Spleen (tissue), 7 donors: ENCODE measurements around the gene PLCB3.

ENCODE experiments used
- POLR2A ChIP-seq, 3 donors: fragments of 450-650 bp; IDR thresholded peaks; one replicate each; pipeline ENCODE4 v1.5.1; 2017; ENCODE audit warnings: antibody characterized with exemption in 3 of 3, mild to moderate bottlenecking in 1 of 3
- TF ChIP-seq, protein P1 (sequence below), 11 experiments: fragments of 200-600 bp in 7 of 11; fragments of 450-650 bp in 4 of 11; sonication (generic) in 4 of 11; IDR thresholded peaks in 8 of 11; conservative IDR thresholded peaks in 3 of 11; 1 replicate in 7 of 11; 2 replicates in 4 of 11; pipeline versions ENCODE4 v1.4.0 to v1.8.0; 2016 to 2021; ENCODE audit warnings: antibody characterized with exemption in 11 of 11, inconsistent platforms in 4 of 11, mild to moderate bottlenecking in 1 of 11
- donor health status: DM: no; HTN: no; CAD: no; lungs with moderate emphysema.
- donor health status: DM: no; HTN: no; CAD: no.
- donor health status: DM: no; HTN: no; CAD: no.

DNA sequence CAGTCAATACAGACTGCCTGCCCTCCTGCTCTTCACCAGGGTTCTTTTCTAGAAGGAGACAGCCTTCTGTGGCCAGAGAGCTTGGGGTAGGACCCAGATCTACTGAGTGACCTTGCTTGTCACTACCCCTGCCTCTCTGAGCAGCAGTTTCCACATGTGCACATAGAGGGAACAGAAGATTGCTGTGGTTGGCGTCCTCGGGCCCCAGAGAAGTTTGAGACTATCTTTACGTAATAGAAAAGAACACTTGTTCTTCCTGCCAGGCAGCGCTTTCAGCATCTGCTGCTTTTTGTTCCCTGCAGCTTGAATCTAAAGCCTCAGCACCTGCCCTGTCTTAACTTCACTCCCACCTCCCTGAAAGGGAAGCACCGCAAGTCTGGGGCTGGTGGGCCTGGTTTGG lies 12.3 kb upstream of the PLCB3 start:
- TF ChIP-seq POLR2A (IDR thresholded peaks at IDR 0.05), result no peak
- TF ChIP-seq, protein P1, sequence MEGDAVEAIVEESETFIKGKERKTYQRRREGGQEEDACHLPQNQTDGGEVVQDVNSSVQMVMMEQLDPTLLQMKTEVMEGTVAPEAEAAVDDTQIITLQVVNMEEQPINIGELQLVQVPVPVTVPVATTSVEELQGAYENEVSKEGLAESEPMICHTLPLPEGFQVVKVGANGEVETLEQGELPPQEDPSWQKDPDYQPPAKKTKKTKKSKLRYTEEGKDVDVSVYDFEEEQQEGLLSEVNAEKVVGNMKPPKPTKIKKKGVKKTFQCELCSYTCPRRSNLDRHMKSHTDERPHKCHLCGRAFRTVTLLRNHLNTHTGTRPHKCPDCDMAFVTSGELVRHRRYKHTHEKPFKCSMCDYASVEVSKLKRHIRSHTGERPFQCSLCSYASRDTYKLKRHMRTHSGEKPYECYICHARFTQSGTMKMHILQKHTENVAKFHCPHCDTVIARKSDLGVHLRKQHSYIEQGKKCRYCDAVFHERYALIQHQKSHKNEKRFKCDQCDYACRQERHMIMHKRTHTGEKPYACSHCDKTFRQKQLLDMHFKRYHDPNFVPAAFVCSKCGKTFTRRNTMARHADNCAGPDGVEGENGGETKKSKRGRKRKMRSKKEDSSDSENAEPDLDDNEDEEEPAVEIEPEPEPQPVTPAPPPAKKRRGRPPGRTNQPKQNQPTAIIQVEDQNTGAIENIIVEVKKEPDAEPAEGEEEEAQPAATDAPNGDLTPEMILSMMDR (IDR thresholded peaks at IDR 0.05 in 8 of 11, conservative IDR thresholded peaks at IDR 0.05 in 3 of 11), result no peak
